WTC11 (cell line): ENCODE measurements around the gene PRR22. TPM values are rescaled to one million over a fixed set of nuclear protein-coding genes. Genes with fewer than 3 reads are reported as not detected.
A peak's percentile ranks its signal among the peaks of the same experiment; 100 is the strongest.

Source experiments
- ATAC-seq: fragments of 200-7000 bp; cut with Tn5 transposase; 2 replicates; pipeline ENCODE4 v1.10.0; 2021; ENCODE audit warnings: mild to moderate bottlenecking, moderate library complexity
- CTCF ChIA-PET: fragments of 300-600 bp; sonication (Branson Sonifier 250); formaldehyde crosslinking; loops from one replicate; lab custom pipeline; 2021; ENCODE audit warnings: antibody characterized with exemption; lab: Charles Lee
- POLR2A ChIA-PET: fragments of 350-600 bp; sonication (Branson Sonifier 250); formaldehyde crosslinking; loops from one replicate; lab custom pipeline; 2021; ENCODE audit warnings: antibody characterized with exemption; lab: Charles Lee
- DNase-seq: peaks from one replicate; pipeline ENCODE4 v3.0.0; 2021; ENCODE audit warnings: low spot score
- H3K27ac Mint-ChIP-seq: 2 replicates; pipeline ENCODE4 v1.8.0; 2021; ENCODE audit warnings: mixed read lengths
- H3K27me3 Mint-ChIP-seq: 2 replicates; pipeline ENCODE4 v1.8.0; 2021; ENCODE audit warnings: low read depth, mild to moderate bottlenecking, moderate library complexity, mixed read lengths
- H3K36me3 Mint-ChIP-seq: 2 replicates; pipeline ENCODE4 v1.8.0; 2021; ENCODE audit warnings: mixed read lengths
- H3K4me1 Mint-ChIP-seq: 2 replicates; pipeline ENCODE4 v1.8.0; 2022; ENCODE audit warnings: mixed read lengths
- H3K4me3 Mint-ChIP-seq: 2 replicates; pipeline ENCODE4 v1.8.0; 2021; ENCODE audit warnings: mild to moderate bottlenecking, moderate library complexity, mixed read lengths
- H3K9me3 Mint-ChIP-seq: 2 replicates; pipeline ENCODE4 v1.8.0; 2021; ENCODE audit warnings: mixed read lengths
- CDX4 ChIP-seq: fragments of 250-450 bp; sonication (Bioruptor Pico); IDR thresholded peaks from 2 replicates; pipeline ENCODE4 v1.9.0; 2021; ENCODE audit warnings: moderate library complexity, mild to moderate bottlenecking, inconsistent platforms, borderline replicate concordance
- CREB1 ChIP-seq: sonication (generic); formaldehyde crosslinking; IDR thresholded peaks from 2 replicates; pipeline ENCODE4 v1.8.0; 2023; ENCODE audit warnings: mild to moderate bottlenecking, missing genetic modification reagents
- FOXJ3 ChIP-seq: sonication (generic); formaldehyde crosslinking; IDR thresholded peaks from 2 replicates; pipeline ENCODE4 v1.9.0; 2021; ENCODE audit warnings: missing genetic modification reagents, mild to moderate bottlenecking, borderline replicate concordance
- FOXK1 ChIP-seq: sonication (generic); formaldehyde crosslinking; IDR thresholded peaks from 2 replicates; pipeline ENCODE4 v1.8.0; 2022; ENCODE audit warnings: mild to moderate bottlenecking, moderate library complexity, missing genetic modification reagents
- GABPB1 ChIP-seq: sonication (generic); formaldehyde crosslinking; IDR thresholded peaks from 2 replicates; pipeline ENCODE4 v1.8.1; 2023; ENCODE audit warnings: mild to moderate bottlenecking, missing genetic modification reagents
- SMAD3 ChIP-seq: sonication (generic); formaldehyde crosslinking; IDR thresholded peaks from 2 replicates; pipeline ENCODE4 v1.8.0; 2022; ENCODE audit warnings: missing genetic modification reagents, mild to moderate bottlenecking, borderline replicate concordance
- TCF7 ChIP-seq: sonication (generic); formaldehyde crosslinking; IDR thresholded peaks from 2 replicates; pipeline ENCODE4 v1.8.0; 2022; ENCODE audit warnings: mild to moderate bottlenecking, low read depth, missing genetic modification reagents, moderate library complexity
- TP53 ChIP-seq: sonication (generic); formaldehyde crosslinking; IDR thresholded peaks from 2 replicates; pipeline ENCODE4 v1.8.1; 2023; ENCODE audit warnings: mild to moderate bottlenecking, missing genetic modification reagents
- ZNF121 ChIP-seq: sonication (generic); formaldehyde crosslinking; IDR thresholded peaks from 2 replicates; pipeline ENCODE4 v1.8.0; 2023; ENCODE audit warnings: missing genetic modification reagents
- ZNF232 ChIP-seq: sonication (generic); formaldehyde crosslinking; IDR thresholded peaks from 2 replicates; pipeline ENCODE4 v1.8.0; 2022; ENCODE audit warnings: mild to moderate bottlenecking, missing genetic modification reagents
- ZNF416 ChIP-seq: fragments of 250-450 bp; sonication (Bioruptor Pico); IDR thresholded peaks from 2 replicates; pipeline ENCODE4 v1.9.0; 2021; ENCODE audit warnings: mild to moderate bottlenecking, inconsistent platforms
- total RNA-seq: library from RNA; stranded (reverse); gene quantifications from 3 replicates; pipeline ENCODE4 v1.2.3, GENCODE V29; 2021
- TF ChIP-seq, protein P1 (sequence below): sonication (generic); formaldehyde crosslinking; IDR thresholded peaks from 2 replicates; pipeline ENCODE4 v1.8.0; 2023; ENCODE audit warnings: mild to moderate bottlenecking, missing genetic modification reagents
- TF ChIP-seq, protein P2 (sequence below): sonication (generic); formaldehyde crosslinking; IDR thresholded peaks from 2 replicates; pipeline ENCODE4 v1.8.1; 2023; ENCODE audit warnings: mild to moderate bottlenecking, missing genetic modification reagents
- TF ChIP-seq, protein P3 (sequence below): sonication (generic); formaldehyde crosslinking; IDR thresholded peaks from 2 replicates; pipeline ENCODE4 v1.8.1; 2022; ENCODE audit warnings: missing genetic modification reagents, borderline replicate concordance
- TF ChIP-seq, protein P4 (sequence below): sonication (generic); formaldehyde crosslinking; conservative IDR thresholded peaks from 2 replicates; pipeline ENCODE4 v1.8.1; 2023; ENCODE audit warnings: mild to moderate bottlenecking, low read depth, missing genetic modification reagents, moderate library complexity
- TF ChIP-seq, protein P5 (sequence below): sonication (generic); formaldehyde crosslinking; IDR thresholded peaks from 2 replicates; pipeline ENCODE4 v1.8.0; 2022; ENCODE audit warnings: mild to moderate bottlenecking, missing genetic modification reagents
- TF ChIP-seq, protein P6 (sequence below): sonication (generic); formaldehyde crosslinking; IDR thresholded peaks from 2 replicates; pipeline ENCODE4 v1.8.0; 2022; ENCODE audit warnings: mild to moderate bottlenecking, missing genetic modification reagents

Gene PRR22
- total RNA-seq, 1 experiment from 2014 or later, result 3.3 TPM

DNA sequence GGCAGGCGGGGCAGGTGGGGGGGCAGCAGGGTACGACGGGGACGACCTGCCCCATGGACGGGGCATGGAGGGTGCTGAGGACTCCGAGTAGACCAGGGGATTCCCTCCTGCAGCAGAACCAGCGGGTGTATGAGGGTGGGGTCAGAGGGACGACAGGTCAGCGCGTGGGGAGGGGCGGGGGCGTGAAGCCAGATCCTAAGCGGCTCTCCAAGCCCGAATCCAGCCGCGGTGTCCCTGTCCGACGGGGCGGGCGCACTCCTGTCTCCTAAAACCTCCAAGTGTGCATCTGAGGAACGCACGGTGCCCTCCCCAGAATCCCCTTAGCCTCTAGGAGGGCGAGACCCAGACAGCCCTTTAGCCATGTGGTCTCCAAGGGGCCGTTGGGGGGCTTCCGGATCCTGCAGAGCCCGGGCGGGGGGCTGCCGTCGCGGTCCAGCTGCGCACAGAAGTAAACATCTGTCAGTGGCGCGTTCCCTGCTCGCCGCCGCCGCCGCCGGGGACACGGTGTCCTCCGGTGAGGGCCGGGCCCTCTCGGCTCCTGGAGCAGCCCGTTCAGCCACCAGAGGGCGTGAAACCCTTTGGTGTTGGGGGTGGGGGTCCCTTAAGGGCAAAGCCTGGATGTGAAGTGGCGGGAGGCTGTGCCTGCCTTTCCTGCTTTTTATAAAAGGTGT lies 21.1 kb upstream of the PRR22 start (continued):
- TF ChIP-seq, protein P1, sequence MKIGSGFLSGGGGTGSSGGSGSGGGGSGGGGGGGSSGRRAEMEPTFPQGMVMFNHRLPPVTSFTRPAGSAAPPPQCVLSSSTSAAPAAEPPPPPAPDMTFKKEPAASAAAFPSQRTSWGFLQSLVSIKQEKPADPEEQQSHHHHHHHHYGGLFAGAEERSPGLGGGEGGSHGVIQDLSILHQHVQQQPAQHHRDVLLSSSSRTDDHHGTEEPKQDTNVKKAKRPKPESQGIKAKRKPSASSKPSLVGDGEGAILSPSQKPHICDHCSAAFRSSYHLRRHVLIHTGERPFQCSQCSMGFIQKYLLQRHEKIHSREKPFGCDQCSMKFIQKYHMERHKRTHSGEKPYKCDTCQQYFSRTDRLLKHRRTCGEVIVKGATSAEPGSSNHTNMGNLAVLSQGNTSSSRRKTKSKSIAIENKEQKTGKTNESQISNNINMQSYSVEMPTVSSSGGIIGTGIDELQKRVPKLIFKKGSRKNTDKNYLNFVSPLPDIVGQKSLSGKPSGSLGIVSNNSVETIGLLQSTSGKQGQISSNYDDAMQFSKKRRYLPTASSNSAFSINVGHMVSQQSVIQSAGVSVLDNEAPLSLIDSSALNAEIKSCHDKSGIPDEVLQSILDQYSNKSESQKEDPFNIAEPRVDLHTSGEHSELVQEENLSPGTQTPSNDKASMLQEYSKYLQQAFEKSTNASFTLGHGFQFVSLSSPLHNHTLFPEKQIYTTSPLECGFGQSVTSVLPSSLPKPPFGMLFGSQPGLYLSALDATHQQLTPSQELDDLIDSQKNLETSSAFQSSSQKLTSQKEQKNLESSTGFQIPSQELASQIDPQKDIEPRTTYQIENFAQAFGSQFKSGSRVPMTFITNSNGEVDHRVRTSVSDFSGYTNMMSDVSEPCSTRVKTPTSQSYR (CRISPR knock-in tag), result no peak
- no peak for TF ChIP-seq CDX4 (CRISPR knock-in tag)
- 0 out of 2 replicates have a peak, but pooled peaks have one; percentile 36 for TF ChIP-seq GABPB1 (CRISPR knock-in tag)
- TF ChIP-seq, protein P2, sequence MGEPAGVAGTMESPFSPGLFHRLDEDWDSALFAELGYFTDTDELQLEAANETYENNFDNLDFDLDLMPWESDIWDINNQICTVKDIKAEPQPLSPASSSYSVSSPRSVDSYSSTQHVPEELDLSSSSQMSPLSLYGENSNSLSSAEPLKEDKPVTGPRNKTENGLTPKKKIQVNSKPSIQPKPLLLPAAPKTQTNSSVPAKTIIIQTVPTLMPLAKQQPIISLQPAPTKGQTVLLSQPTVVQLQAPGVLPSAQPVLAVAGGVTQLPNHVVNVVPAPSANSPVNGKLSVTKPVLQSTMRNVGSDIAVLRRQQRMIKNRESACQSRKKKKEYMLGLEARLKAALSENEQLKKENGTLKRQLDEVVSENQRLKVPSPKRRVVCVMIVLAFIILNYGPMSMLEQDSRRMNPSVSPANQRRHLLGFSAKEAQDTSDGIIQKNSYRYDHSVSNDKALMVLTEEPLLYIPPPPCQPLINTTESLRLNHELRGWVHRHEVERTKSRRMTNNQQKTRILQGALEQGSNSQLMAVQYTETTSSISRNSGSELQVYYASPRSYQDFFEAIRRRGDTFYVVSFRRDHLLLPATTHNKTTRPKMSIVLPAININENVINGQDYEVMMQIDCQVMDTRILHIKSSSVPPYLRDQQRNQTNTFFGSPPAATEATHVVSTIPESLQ (CRISPR knock-in tag), result no peak
- TF ChIP-seq ZNF121 (CRISPR knock-in tag), result no peak
- TF ChIP-seq, all 79 proteins: peak for 5

DNA sequence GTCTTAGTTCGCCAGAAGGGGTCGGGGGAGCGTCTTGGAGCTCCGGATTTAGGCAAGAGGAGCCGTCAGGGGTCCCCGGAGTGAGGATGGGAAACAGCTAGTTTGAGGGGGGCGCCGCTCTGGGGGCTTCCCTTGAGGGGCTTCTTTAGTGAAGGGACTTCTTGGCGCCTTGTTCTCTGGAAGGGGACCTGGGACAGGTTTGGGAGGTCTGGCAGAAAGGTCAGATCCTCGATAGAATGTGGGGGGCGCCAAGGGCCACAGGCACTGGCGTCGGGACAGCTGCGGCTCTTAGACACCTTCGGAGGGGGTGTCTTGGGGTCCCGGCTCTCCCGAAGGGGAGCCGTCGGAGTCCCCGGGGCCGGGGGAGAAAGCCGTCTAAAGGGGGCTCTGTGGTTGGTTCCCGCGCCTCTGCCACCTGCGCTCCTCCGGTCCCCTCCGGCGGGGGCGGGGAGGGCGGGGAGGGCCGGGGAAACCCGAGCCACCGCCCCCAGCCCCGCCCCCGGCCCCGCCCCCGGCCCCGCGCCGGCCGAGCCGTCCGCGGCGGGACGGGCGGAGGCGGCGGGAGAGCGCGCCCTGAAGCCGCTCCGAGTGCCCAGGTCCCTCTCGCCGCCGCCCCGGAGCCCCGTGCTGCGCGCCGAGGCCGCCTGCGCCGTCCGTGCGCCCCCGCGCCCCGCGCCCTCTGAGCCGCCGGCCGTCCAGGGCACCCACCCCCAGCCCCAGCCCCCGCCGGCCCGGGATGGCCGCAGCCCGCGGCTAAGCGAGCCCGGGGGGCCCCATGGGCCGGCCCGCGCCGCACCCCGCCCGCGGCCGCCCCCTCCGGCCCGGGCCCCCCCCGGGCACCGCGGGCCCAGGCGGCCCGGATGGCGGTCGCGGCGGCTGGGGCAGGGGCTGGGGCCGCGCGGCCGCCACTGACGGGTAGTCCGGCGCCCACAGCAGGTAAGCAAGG lies 20.2 kb upstream of the PRR22 start, which contains the start of gene NRTN:
Gene NRTN (plus strand): TSS at position 552 of the 946 bp plus-strand sequence. CDS start 19,099 bp downstream, outside the sequence.
- H3K36me3 Mint-ChIP-seq, result no peaks in the 10 kb centered on the region
- H3K27ac Mint-ChIP-seq, result no peak within 1 kb of the TSS
- H3K4me3 Mint-ChIP-seq, result peak within 1 kb of the TSS; percentile 75
- POLR2A ChIA-PET, result interaction anchor here (0.6 to 1.7 kb wide), 9 partner anchors 10 to 143 kb away, joined by 3 to 22 read pairs (median 3); partner anchors contain the start of genes CATSPERD and LONP1
- DNase-seq (peak; percentile 65), ATAC-seq (peak; percentile 4; the same call in 1 of the 2 replicates)
- no peaks in the 10 kb centered on the region for H3K9me3 Mint-ChIP-seq
- CTCF ChIA-PET, result interaction anchor here (0.5 to 2.1 kb wide), 87 partner anchors 8 to 1258 kb away, joined by 3 to 115 read pairs (median 6); partner anchors contain the start of genes CAPS, CATSPERD, DUS3L and FUT6
- peaks cover 44% of the 10 kb centered on the region for H3K27me3 Mint-ChIP-seq
- H3K4me1 Mint-ChIP-seq, result peaks cover 13% of the 10 kb centered on the region
- TF ChIP-seq, protein P3, sequence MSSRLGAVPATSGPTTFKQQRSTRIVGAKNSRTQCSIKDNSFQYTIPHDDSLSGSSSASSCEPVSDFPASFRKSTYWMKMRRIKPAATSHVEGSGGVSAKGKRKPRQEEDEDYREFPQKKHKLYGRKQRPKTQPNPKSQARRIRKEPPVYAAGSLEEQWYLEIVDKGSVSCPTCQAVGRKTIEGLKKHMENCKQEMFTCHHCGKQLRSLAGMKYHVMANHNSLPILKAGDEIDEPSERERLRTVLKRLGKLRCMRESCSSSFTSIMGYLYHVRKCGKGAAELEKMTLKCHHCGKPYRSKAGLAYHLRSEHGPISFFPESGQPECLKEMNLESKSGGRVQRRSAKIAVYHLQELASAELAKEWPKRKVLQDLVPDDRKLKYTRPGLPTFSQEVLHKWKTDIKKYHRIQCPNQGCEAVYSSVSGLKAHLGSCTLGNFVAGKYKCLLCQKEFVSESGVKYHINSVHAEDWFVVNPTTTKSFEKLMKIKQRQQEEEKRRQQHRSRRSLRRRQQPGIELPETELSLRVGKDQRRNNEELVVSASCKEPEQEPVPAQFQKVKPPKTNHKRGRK, result no peak
- no peak for TF ChIP-seq CREB1 (CRISPR knock-in tag)
- TF ChIP-seq TP53 (CRISPR knock-in tag), result no peak
- TF ChIP-seq, protein P4, sequence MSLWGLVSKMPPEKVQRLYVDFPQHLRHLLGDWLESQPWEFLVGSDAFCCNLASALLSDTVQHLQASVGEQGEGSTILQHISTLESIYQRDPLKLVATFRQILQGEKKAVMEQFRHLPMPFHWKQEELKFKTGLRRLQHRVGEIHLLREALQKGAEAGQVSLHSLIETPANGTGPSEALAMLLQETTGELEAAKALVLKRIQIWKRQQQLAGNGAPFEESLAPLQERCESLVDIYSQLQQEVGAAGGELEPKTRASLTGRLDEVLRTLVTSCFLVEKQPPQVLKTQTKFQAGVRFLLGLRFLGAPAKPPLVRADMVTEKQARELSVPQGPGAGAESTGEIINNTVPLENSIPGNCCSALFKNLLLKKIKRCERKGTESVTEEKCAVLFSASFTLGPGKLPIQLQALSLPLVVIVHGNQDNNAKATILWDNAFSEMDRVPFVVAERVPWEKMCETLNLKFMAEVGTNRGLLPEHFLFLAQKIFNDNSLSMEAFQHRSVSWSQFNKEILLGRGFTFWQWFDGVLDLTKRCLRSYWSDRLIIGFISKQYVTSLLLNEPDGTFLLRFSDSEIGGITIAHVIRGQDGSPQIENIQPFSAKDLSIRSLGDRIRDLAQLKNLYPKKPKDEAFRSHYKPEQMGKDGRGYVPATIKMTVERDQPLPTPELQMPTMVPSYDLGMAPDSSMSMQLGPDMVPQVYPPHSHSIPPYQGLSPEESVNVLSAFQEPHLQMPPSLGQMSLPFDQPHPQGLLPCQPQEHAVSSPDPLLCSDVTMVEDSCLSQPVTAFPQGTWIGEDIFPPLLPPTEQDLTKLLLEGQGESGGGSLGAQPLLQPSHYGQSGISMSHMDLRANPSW (CRISPR knock-in tag), result no peak
- TF ChIP-seq ZNF232 (CRISPR knock-in tag), result no peak
- no peak for TF ChIP-seq GABPB1 (CRISPR knock-in tag)
- TF ChIP-seq SMAD3, result no peak
- no peak for TF ChIP-seq TCF7 (CRISPR knock-in tag)
- TF ChIP-seq, protein P5, sequence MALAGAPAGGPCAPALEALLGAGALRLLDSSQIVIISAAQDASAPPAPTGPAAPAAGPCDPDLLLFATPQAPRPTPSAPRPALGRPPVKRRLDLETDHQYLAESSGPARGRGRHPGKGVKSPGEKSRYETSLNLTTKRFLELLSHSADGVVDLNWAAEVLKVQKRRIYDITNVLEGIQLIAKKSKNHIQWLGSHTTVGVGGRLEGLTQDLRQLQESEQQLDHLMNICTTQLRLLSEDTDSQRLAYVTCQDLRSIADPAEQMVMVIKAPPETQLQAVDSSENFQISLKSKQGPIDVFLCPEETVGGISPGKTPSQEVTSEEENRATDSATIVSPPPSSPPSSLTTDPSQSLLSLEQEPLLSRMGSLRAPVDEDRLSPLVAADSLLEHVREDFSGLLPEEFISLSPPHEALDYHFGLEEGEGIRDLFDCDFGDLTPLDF (CRISPR knock-in tag), result no peak
- TF ChIP-seq FOXK1, result no peak
- no peak for TF ChIP-seq FOXJ3 (CRISPR knock-in tag)
- TF ChIP-seq, protein P6, sequence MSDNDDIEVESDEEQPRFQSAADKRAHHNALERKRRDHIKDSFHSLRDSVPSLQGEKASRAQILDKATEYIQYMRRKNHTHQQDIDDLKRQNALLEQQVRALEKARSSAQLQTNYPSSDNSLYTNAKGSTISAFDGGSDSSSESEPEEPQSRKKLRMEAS, result no peak
- TF ChIP-seq ZNF416 (CRISPR knock-in tag), result no peak
- TF ChIP-seq, protein P1 (CRISPR knock-in tag), result no peak
